GM19452 (cell line): Measurements from ENCODE around the gene BAIAP2.

ENCODE experiments used
- ATAC-seq: cut with Tn5 transposase; IDR thresholded peaks from one replicate; pipeline ENCODE4 v1.9.1; 2021; ENCODE audit not compliant: unreplicated experiment

BAIAP2 gene

GRCh38 chr17:81121841-81122733 lies 87.1 kb downstream of the BAIAP2 start:
- ATAC-seq: no peak

DNA sequence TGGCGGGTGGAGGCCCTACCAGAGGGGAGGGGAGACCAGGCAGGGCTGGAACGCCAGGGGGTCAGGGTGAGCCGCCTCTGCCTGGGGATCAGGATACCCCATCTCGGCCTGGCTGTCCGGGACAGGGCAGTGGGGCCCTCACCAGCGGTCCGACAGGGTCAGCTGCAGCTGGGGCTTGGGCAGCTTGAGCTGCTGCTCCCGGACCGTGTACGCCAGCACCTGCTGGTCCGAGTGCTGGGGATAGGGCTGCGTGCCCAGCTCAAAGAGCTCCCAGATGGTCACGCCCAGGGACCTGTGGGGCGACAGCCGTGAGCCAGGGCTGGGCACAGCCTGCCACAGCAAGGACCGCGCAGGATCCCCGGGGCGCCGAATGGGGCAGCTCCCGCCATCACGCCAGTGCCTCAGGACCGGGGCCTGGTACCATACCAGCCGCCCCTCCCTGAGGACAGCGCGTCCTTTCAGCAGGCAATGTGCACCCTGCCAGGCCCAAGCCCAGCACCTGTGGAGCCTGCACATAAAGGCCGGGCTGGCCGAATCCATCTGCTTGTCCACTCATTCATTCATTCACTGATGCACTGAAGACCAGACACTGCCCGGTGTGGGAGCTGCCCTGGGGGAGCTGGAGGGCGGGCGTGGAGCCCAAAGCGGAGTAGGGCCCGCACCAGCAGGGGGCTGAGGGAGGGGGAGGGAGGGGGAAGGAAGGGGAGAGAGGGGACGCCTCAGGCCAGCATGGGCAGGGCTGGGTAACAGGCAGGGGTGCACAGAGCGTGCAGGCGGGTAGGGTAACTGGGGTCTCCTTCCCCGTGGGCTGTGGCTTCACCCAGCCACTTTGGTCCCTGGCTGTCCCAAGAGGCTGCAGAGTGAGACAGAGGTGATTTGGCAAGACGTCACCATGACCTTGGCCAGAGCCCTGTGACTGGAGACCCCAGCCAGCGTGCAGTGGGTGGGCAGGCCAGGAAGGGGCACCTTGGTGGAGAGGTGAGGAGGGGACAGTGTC lies 88.4 kb downstream of the BAIAP2 start:
- no peak for ATAC-seq

DNA sequence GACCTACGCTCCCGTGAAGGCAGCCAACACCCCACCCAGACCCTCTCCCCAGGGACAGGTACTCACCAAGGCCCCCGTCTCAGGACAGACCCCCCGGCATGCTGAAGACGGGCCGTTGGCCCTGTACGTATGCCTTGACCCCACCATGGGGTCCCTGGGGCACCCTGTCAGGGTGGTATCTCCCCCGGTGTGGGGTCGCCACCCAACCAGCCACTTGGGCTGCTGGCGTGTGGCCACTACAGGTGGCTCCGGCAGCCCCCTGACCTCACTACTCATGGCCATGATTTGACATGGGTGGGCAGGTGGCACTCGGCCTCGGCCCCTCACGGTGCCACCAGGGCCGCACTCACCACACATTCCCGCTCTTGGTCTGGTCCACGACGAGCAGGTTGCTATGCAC lies 89.4 kb downstream of the BAIAP2 start:
- ATAC-seq: no peak

GRCh38 chr17:81125573-81126081 lies 90.7 kb downstream of the BAIAP2 start:
- ATAC-seq: no peak

DNA sequence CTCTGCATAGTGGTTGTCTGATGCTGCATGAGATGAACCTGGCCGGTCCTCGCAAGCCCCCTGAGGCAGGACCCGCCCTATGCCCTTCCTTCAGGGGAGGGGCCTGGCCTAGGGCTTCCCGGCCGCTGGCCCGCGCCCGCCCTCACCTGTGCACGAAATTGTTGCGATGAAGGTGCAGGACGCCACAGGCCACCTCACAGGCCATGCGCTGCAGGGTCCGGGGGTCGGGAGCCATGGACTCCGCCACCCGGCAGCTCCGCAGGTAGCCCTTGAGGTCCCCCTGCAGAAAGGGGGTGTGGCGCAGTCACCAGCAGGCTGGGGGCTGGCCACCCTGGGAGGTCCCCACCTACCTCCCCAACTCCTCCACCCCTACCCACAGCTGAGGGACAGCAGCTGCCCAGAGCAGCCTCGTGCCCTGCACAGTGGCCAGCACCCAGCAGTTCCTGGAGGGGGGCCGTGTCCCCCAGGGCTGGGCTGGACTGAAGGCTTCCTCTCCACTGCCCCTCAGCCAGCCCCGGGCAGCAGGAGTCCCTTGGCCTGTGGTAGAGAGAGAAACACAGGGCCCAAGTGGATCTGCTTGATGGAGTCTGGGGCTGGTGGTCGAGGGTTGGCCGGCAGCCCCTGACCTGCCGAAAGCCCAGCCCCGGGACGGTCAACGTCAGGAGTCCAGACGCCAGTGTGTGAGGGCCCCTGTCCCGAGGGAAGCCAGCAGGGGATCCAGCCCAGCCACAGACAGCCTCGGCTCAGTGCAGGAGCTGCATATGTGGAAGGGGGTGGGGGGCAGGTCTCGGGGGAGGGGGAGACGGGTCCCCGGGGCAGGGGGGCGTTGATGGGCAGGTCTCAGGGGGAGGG lies 91.6 kb downstream of the BAIAP2 start:
- ATAC-seq: no peak

DNA sequence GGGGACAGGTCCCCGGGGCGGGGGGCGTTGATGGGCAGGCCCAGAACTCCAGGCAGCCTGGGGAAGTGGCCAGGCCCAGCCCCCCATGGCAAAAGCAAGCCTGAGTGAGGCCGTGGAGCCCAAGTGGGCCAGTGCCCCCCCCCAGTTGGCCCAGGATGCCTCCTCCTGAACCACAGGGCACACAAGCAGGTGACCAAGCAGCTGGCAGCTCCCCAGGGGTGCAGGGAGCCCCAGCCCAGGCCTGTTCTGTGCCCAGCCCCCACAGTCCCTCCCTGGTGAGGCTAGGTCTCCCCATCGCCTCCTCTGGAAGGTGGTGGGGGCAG lies 92.1 kb downstream of the BAIAP2 start:
- ATAC-seq: no peak

DNA sequence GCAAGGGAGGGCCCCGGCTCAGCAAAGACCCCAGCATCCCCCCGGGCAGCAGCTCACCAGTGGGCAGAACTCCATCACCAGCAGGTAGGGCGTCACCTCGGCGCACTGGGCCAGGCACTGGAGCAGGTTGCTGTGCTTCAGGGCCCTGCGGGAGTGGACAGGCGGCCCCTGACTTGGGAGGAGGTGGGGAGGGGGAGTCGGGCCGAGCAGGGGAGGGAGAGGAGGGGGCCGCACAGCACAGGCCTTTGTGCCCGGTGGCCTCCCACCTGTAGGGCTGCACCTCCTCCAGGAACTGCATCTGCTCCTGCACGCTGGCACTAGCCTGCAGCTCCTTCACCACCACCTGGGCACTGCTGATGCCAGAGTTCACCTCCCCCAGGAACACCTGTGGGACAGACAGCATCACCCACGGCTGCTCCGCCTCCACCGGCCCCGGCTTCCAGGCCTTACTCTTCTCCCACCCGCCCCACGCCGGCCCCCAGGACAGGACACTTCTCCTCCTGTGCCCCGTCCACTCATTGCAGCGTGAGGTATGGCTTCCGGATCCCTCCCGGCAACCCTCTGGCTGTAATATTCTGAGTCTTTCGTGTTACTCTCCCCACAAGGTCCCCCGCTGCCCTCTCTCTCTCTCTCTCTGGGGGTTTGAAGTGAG lies 92.7 kb downstream of the BAIAP2 start:
- ATAC-seq: no peak

DNA sequence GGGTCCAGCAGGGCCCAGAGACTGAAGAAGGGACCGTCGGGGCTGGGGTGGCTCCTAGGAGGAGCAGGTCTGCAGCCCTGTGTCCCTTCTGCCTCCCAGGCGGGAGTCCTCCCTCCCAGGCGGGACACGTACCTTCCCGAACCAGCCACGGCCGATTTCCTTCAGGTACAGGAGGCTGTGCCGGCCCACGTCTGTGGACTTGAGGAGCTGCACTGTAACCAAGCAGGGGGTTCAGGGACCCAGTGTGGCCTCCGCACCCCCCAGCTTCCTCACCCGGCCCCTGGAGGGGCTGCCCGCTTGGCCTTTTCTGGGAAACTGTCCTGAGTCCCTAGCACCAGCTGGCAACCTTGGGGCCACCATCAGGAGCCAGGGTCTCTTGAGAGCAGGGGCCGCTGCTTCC lies 93.4 kb downstream of the BAIAP2 start:
- no peak for ATAC-seq

DNA sequence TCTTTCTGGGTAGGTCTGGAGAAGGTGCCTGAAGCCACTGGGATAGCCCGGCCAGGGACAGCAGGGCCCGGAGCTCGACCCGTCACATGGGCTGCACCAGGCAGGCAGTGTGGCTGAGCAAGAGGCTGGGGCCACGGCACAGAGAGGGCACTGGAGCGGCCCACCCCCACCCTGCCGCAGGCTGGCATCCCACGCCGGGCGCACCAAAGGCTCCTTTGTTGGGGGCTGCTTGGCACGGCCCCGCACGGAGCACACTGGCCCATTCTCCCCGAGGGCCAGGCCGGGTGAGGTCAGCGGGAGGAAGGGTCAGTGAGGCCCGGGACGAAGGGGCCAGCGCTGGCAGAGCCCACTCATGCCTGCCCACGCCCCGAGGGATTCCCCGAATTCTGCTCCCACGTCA lies 93.8 kb downstream of the BAIAP2 start:
- ATAC-seq: no peak

DNA sequence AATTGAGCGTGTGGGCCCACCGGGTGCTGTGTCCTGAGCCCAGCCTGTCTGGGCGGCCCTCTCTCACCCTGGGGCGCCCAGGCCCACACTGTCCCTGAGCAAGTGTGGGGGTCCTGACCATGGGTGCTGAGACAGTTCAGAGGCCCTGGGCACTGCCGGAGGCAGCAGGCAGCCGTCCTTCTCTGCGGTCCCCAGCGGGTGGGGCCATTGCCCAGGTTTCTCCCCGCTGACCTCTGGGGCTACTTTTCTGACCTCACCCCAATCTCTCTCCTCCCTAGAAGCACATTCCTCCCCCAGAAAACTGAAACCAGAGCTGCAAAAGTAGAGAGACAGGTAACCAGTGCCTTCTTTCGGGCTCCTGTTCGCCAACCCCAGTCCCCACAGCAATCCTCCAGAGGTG lies 94.3 kb downstream of the BAIAP2 start:
- no peak for ATAC-seq

GRCh38 chr17:81129711-81130367 lies 94.9 kb downstream of the BAIAP2 start:
- ATAC-seq: no peak

DNA sequence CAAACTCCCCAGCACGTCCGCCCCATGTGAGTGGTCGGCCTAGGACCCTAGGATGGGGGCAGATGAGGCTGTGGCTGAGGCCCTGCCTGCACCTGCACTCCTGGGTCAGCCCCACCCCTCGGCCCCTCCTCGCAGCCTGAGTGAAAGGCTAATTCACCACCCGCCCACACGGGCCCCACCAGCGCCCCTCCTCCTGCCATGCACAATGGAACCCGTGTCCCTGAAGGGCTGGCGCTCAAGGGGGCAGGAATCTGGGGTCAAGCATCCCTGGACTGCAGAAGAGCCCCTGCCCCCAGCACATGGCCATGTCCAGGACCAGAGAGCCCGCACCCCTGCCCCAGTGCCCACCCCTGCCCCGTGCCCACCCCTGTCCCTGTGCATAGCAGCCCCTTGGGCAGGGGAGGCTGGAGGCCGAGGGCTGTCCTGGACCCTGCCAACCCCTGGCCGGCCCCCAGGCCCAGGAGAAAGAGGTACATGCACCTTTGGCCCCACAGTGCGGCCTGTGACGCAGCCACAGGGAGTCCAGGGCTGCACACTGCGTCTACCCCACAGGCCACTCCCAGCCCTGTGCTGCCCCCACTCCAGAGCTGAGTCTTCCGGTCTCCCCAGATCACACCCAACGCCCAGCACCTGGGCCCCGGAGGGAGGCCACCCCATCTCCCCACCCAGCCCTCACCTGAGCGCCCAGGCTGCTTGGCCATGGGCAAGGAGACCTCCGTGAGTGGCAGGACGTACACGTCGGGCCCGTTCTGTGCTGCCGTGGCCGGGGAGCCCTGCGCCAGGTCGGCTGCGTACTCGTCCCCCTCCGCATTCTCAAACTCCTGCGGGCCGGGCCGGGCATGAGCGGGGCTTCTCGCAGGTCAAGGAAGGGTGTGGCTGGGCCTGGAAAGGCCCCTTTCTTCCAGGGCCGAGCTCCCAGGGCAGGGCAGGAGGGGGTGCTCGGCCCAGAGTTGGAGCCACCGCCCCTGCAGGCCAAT lies 95.7 kb downstream of the BAIAP2 start:
- ATAC-seq: no peak

GRCh38 chr17:81131486-81132196 lies 96.7 kb downstream of the BAIAP2 start:
- no peak for ATAC-seq

GRCh38 chr17:81132197-81132540 lies 97.2 kb downstream of the BAIAP2 start:
- no peak for ATAC-seq

DNA sequence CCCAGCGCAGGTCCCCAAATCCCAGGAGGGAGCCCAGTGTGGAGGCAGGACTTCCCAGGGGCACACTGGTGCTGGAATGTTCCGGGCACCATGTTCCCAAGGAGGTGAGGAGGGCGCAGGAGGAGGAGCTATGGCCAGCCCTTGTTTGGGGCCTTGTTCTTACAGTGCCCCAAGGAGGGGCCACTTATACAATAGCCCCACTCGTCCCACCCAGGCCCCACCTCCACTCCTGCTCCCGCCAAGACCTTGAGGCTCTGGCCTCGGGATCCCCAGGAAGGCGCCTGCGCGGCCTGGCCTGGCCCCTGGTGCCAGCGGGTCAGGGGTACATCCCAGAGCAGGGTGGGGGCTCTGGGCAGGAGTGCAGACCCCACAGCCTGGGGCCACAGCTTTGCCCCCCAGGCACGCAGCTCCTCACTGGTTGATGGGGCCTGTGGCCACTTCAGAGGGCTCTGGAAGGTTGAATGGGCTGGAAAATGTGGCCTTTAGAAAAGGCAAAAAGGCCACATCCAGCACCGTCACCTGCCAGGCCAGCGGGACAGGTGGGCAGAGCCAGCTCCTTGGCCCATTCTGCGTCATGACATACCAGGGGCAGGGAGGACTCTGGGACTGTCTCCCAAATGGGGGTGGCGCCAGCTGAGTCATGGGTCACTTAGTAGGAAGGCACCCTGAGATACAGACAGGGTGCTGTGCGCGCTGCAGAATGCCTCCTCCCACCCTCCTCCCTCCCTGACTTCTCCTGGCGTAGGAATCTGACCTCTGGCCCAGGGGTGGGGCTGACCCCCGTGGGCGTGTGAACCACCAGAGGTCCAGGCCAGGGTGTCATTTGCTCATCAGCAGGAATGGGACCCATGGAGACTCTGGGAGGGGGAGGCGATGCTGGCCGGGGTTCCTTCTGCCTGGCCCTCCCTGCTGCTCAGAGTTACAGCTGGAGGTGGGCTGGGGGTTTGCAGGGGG lies 98.1 kb downstream of the BAIAP2 start:
- no peak for ATAC-seq

- no peak for ATAC-seq
Measured at GRCh38 chr17:81134064-81134781, 99.3 kb downstream of the BAIAP2 start.
